ENCODE results near the gene EXT2.

DNA sequence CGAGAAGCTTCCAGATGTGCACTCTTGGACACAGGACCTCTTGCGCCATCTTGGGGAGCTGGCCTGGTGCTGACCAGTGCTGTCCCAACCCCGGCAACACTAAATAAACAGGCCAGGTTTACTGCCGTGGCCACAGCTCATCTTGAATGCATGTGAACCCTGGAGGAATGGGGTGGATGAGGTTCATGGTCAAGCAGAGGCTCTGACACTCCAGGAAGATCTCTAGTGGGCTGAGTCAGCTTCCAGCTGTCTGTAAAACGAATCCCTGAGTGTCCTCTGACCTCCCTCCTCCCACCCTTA lies 162.7 kb downstream of the EXT2 start:
- TF ChIP-seq, protein P1, sequence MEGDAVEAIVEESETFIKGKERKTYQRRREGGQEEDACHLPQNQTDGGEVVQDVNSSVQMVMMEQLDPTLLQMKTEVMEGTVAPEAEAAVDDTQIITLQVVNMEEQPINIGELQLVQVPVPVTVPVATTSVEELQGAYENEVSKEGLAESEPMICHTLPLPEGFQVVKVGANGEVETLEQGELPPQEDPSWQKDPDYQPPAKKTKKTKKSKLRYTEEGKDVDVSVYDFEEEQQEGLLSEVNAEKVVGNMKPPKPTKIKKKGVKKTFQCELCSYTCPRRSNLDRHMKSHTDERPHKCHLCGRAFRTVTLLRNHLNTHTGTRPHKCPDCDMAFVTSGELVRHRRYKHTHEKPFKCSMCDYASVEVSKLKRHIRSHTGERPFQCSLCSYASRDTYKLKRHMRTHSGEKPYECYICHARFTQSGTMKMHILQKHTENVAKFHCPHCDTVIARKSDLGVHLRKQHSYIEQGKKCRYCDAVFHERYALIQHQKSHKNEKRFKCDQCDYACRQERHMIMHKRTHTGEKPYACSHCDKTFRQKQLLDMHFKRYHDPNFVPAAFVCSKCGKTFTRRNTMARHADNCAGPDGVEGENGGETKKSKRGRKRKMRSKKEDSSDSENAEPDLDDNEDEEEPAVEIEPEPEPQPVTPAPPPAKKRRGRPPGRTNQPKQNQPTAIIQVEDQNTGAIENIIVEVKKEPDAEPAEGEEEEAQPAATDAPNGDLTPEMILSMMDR (IDR thresholded peaks at IDR 0.05): no peak
- TF ChIP-seq POLR2A (IDR thresholded peaks at IDR 0.05; ENCODE audit: low read depth): no peak
